ENCODE results near the gene NDUFAF5. TPM values are rescaled to one million over a fixed set of nuclear protein-coding genes. Genes with fewer than 3 reads are reported as not detected.

The NDUFAF5 gene
- total and polyA plus RNA-seq, 2 of the 8 experiments (the other 6 are each of a cell fraction or from before 2014, with no cell fraction given), result 11.8 to 32.3 TPM

DNA sequence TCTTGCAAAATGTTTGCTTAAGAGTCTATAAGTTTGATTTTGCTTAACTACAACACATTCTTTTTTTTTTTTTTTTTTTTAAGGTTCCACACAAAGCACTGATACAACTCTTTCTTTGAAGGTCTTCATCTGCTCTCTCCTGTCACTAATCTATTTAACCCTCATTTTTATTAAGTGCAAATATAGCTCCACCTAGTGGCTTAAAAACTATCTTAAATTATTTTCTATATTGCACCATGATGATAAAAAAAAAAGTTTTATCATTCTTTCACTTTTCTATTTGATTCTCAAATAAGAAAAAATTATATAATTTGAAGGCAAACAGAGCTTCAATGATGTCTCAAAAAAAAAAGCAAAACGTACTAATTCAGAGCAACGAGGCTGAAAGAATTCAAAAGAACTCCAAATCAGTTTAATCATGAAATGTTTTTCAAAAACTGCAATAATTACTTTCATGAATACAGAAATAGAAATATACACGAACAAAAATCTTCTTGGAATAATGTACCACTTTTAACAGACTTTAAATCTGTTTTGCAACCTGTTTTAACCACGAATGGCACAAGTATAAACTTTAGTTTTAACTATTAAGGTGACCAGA is 12.9 kb upstream of the NDUFAF5 start:
- no peak for TF ChIP-seq CBX8 (IDR thresholded peaks at IDR 0.05; ENCODE audit: borderline replicate concordance, low read depth, low read length)
- TF ChIP-seq, protein P1, sequence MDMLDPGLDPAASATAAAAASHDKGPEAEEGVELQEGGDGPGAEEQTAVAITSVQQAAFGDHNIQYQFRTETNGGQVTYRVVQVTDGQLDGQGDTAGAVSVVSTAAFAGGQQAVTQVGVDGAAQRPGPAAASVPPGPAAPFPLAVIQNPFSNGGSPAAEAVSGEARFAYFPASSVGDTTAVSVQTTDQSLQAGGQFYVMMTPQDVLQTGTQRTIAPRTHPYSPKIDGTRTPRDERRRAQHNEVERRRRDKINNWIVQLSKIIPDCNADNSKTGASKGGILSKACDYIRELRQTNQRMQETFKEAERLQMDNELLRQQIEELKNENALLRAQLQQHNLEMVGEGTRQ (IDR thresholded peaks at IDR 0.05; ENCODE audit: low read length), result no peak
- TF ChIP-seq TBP (IDR thresholded peaks at IDR 0.05; ENCODE audit: low read depth, low read length), result no peak
- TF ChIP-seq ZNF274 (IDR thresholded peaks at IDR 0.05; ENCODE audit: borderline replicate concordance, extremely low read depth, low read length), result no peak
- TF ChIP-seq CTBP2 (IDR thresholded peaks at IDR 0.05; ENCODE audit: borderline replicate concordance, insufficient read depth, insufficient read length, low read length), result no peak
- TF ChIP-seq HDAC2 (IDR thresholded peaks at IDR 0.05; ENCODE audit: borderline replicate concordance in 1 of 2, low read depth in 2 of 2, low read length in 2 of 2), result no peak
- no peak for TF ChIP-seq KDM4A (IDR thresholded peaks at IDR 0.05; ENCODE audit: low read depth, low read length, severe bottlenecking)
- TF ChIP-seq, protein P2, sequence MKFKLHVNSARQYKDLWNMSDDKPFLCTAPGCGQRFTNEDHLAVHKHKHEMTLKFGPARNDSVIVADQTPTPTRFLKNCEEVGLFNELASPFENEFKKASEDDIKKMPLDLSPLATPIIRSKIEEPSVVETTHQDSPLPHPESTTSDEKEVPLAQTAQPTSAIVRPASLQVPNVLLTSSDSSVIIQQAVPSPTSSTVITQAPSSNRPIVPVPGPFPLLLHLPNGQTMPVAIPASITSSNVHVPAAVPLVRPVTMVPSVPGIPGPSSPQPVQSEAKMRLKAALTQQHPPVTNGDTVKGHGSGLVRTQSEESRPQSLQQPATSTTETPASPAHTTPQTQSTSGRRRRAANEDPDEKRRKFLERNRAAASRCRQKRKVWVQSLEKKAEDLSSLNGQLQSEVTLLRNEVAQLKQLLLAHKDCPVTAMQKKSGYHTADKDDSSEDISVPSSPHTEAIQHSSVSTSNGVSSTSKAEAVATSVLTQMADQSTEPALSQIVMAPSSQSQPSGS (IDR thresholded peaks at IDR 0.05; ENCODE audit: low read length), result no peak
- Histone ChIP-seq H3K4me1 (replicated peaks in 1 of 4; ENCODE audit: control insufficient read depth in 3 of 4, insufficient read depth in 4 of 4, low read length in 3 of 4) (no peaks in the 10 kb centered on the region), H4K5ac (ENCODE audit: insufficient read length, low read depth, low read length) (no peak overlapping the region), H2AFZ (ENCODE audit: low read length) (no peak overlapping the region), H4K8ac (ENCODE audit: extremely low read depth, insufficient read depth, low read length) (no peak overlapping the region), H3K27me3 (replicated peaks in 1 of 4; ENCODE audit: control insufficient read depth in 3 of 4, extremely low read depth in 1 of 4, insufficient read depth in 3 of 4, low read length in 3 of 4) (peaks cover 0 to 1% (median 0%) of the 10 kb centered on the region in 4 experiments; a peak in 1 of 7 replicates), H3K4me2 (ENCODE audit: insufficient read depth in 1 of 2, low read depth in 2 of 2, low read length in 2 of 2) (no peak overlapping the region), H3K79me1 (ENCODE audit: low read depth, low read length) (no peaks in the 10 kb centered on the region), H3K18ac (ENCODE audit: extremely low read depth, low read length) (no peak overlapping the region), H3K27ac (ENCODE audit: low read depth, low read length) (no peak overlapping the region), H3K4ac (replicated peaks; ENCODE audit: insufficient read length, low read depth, low read length) (no peak overlapping the region), H3K36me3 (ENCODE audit: control insufficient read depth in 2 of 4, insufficient read depth in 4 of 4, low read length in 3 of 4) (peaks cover 16 to 91% (median 68%) of the 10 kb centered on the region in 4 experiments), H3K56ac (replicated peaks; ENCODE audit: insufficient read length, low read depth, low read length) (no peak overlapping the region), H3K9me3 (ENCODE audit: insufficient read depth in 2 of 2, low read depth in 1 of 2, low read length in 1 of 2) (no peaks in the 10 kb centered on the region), H3K4me3 (ENCODE audit: extremely low read depth in 1 of 4, insufficient read depth in 2 of 4, low read depth in 3 of 4, low read length in 4 of 4) (no peak overlapping the region), H2BK20ac (ENCODE audit: low read length) (no peak overlapping the region), H2AK5ac (ENCODE audit: low read depth, low read length) (no peak overlapping the region), H3K23ac (ENCODE audit: insufficient read length) (no peak overlapping the region), H2BK12ac (ENCODE audit: low read depth, low read length) (no peak overlapping the region), H3K9ac (replicated peaks in 1 of 4; ENCODE audit: extremely low read depth in 1 of 4, low read depth in 3 of 4, low read length in 3 of 4) (no peak overlapping the region), H2BK120ac (replicated peaks; ENCODE audit: low read depth, low read length) (no peak overlapping the region), H3K14ac (ENCODE audit: insufficient read length) (no peak overlapping the region), H2BK5ac (ENCODE audit: low read depth, low read length) (no peak overlapping the region), H2BK15ac (ENCODE audit: low read length) (no peak overlapping the region), H3K79me2 (ENCODE audit: control insufficient read depth in 1 of 2, insufficient read depth in 2 of 2, low read length in 2 of 2) (no peaks in the 10 kb centered on the region; a peak in 1 of 4 replicates), H3K23me2 (ENCODE audit: low read depth, low read length) (no peaks in the 10 kb centered on the region), H4K91ac (replicated peaks; ENCODE audit: insufficient read length, low read length) (no peak overlapping the region), H4K20me1 (replicated peaks in 1 of 2; ENCODE audit: control insufficient read depth in 1 of 2, insufficient read depth in 2 of 2, low read length in 2 of 2) (peaks cover 0 to 2% of the 10 kb centered on the region in 2 experiments)
- DNase-seq (ENCODE audit: low read depth in 1 of 2, low spot score in 2 of 2), result no peak
- ChIA-PET POLR2A (ENCODE audit: partially characterized antibody) (interaction anchor here (2.0 kb wide), 1 partner anchor 13 kb away, joined by 5 read pairs; the partner anchor contains the start of genes ESF1 and NDUFAF5), CTCF (ENCODE audit: partially characterized antibody) (interaction anchor here (0.5 to 3.5 kb wide), 23 partner anchors 10 to 1481 kb away, joined by 3 to 22 read pairs (median 3); partner anchors contain the start of genes ESF1 and NDUFAF5)
- FAIRE-seq, result no peak
- WGBS, 2 experiments (ENCODE audit: extremely low coverage in 1 of 2, insufficient coverage in 1 of 2, insufficient read length in 1 of 2, insufficient replicate concordance in 2 of 2, low coverage in 1 of 2, low lambda C conversion rate in 2 of 2, missing lambda C conversion rate in 1 of 2), result 81% methylated on average over 4 of the region's 4 CpGs; no CpG with 5 or more reads in 1 of the 2 experiments
